Middle frontal gyrus (tissue), 1 donor: ENCODE measurements around the gene MASP1.
"Not testable (repeated sequence)": the region's sequence is repeated elsewhere in the genome, so short reads cannot be mapped to it uniquely, and the experiment has no call there.

Experiments
- DNase-seq: peaks from one replicate; pipeline ENCODE4 v3.0.0-alpha.2; 2015; ENCODE audit warnings: low spot score; ENCODE audit errors: extremely low spot score

The MASP1 gene

DNA sequence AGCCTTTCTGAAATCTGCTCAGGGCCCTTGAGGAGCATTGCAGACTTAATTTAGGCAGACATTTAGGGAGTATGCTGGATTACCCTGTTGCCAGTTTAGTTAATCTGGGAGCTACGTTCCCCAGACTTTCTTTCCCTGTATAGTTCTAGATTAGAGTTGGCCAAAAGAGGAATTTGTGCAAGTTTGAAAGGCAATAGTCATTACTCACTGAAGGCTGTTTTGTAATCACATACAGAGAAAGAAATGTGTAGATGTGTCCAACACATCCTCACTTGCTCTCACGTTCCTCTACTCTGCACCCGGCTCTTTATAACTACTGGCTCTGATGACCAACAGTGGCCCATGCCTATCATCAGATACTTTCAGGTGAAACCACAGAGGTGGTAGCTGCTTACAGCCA, 24.2 kb downstream of the MASP1 start:
- DNase-seq = no peak

DNA sequence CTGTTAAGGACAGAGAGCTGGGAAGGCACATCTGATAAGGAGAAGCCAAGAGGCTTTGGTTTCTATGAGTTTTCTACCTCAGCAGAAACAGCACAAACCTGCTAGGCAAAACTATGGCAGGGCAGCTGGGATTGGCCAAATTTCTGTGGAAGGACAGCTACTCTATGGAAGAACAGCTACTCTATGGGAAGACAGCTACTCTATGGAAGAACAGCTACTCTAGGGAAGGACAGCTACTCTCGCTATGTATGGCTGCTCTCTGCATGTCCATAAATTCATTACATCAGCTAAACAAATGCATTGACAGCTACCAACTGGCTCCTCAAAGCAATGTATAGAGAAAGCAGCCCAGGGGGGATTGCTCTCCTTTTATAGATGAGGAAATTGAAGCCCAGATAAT, 24.8 kb downstream of the MASP1 start:
- no peak for DNase-seq

- DNase-seq = no peak
These were observed 26.0 kb downstream of the MASP1 start for GRCh38 chr3:187265461-187265955.

- DNase-seq = no peak
These were observed 26.6 kb downstream of the MASP1 start for GRCh38 chr3:187264911-187265310.

DNA sequence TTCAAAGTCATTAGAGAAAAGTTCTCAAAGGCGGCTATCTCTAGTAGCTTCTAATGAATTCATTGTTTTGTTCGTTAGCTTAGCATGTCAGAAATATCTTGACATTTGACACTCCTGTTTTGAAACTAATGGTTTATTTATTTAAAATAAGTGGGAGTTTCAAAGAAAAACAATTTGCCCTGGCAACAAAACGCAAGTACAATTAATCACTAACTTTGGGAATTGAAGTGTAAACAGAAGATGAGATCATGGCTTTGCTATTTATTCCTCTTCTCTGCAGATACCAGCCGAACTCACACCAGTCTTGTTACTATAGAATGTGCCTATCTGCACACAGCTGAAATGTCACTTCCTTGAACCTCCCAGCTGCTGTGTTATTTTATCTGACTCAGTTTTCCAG, 27.5 kb downstream of the MASP1 start:
- no peak for DNase-seq

GRCh38 chr3:187263270-187263669, 28.3 kb downstream of the MASP1 start:
- DNase-seq = no peak

DNA sequence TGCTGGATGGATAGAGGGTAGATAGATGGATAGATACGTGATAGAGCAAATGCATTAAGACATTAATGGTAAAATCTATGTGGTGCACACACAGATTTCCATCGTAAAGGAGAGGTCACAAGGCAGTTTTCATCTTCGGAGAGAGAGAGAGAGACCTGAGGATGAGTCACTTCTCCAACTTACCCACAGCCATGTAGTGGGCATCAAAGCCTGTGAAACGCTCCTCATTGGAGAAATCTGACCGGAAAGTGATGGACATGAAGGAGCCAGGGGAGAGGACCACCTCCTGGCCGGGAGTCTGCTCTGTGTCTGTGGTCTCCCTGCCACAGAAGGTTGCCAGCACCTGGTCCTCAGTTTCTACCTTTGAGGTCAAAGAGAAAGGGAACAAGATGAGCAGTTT, 29.2 kb downstream of the MASP1 start:
- no peak for DNase-seq

DNA sequence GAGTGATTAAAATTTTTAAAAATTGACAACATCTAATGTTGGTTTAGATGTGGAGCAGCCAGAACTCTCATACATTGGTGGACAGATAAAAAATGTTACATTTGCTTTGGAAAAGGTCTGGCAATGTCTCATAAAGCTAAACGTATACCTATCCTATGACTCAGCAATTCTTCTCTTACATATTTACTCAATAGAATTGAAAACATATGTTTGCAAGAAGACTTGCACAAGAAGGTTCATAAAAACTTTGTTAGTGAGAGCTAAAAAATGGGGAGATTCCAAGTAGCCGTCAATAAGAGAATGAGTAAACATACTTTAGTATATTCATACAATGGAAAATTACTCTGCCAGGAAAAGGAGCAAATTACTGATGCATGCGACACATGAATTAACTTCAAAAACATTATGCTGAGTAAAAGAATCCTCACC, 30.0 kb downstream of the MASP1 start:
- no peak for DNase-seq

DNA sequence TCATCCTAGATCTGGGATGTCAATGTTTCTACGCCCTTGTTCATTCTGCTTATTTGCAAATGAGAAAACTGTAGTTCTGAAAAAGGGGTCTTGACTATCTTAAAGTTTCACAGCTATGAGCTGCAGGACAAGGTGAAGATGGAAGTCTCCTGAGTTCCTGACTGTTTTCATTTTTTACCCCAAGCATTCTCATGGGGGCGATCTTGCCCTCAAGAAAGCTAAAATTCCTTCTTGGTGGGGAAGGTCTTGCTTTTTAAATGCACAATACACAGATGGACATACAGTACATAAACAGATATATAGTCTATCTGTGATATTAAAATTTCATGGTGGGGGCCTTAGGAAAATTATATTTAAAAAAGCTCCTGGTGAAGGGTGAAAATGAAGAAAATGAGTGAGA, 32.4 kb downstream of the MASP1 start:
- no peak for DNase-seq

GRCh38 chr3:187257992-187258692, 33.4 kb downstream of the MASP1 start:
- DNase-seq = no peak

- no peak for DNase-seq
These were observed 34.1 kb downstream of the MASP1 start for GRCh38 chr3:187257471-187257870.

GRCh38 chr3:187256051-187256616, 35.4 kb downstream of the MASP1 start:
- DNase-seq = no peak

GRCh38 chr3:187255314-187255713, 36.2 kb downstream of the MASP1 start:
- DNase-seq = peak; percentile 6

DNA sequence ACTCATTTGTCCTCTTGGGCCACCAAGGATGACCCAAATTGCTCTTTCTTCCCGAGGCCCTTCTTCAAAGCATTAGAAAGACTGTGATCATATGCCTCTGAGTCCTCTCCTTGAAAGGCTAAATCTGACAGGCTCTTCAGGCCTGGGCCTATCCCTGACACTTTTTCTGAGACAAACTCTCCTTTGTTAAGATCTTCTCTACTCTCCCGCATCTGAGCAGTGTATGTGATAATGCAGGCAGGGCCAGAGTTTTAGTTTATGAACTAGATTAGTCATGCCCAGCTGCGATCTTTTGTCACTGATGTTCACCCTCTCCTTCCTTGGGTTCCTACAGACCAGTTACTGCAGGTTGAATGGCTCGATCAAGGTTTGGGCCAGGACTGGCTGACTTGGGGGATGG, 39.2 kb downstream of the MASP1 start:
- DNase-seq = no peak

- no peak for DNase-seq
These were observed 39.9 kb downstream of the MASP1 start for GRCh38 chr3:187251599-187251998.

GRCh38 chr3:187247398-187247797, 44.1 kb downstream of the MASP1 start:
- DNase-seq = no peak

GRCh38 chr3:187243933-187244524, 47.5 kb downstream of the MASP1 start:
- no peak for DNase-seq

DNA sequence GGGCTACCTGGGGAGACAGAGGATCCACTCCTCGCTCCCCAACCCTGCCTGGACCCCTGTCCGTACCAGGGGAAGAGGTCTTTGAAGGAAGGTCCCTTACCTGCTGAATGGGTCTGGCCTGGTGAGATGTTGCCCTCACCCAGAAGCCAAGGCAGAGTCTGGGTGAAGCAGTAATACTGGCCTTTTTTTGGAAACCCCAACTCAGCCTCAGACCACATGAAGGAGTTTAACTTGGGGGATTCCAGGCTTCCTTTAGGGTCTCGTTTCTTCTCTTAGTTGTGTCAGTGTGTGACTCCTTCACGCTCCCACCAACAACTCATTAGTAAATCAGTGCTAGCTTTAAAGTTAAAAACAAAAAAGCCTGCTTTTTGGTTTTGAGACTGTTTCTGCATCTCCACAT, 48.6 kb downstream of the MASP1 start:
- no peak for DNase-seq

DNA sequence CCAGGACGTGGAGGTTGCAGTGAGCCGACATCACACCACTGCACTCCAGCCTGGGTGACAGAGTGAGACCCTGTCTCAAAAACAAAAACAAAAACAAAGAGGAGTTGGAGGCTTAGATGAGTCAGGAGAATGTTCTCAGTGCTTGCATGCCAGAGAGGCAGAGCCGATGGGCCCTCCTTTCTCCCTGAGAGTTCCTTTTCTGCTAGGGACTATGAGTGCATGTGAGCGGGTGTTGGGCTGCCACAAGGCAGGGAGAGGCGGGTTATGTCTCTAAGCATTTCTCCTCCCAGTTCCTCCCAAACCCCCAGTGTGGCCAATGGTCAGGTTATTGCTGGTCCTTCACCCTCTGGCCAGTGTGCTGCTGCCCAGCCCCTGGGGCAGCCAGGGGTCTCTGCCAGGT, 49.1 kb downstream of the MASP1 start:
- DNase-seq = no peak

DNA sequence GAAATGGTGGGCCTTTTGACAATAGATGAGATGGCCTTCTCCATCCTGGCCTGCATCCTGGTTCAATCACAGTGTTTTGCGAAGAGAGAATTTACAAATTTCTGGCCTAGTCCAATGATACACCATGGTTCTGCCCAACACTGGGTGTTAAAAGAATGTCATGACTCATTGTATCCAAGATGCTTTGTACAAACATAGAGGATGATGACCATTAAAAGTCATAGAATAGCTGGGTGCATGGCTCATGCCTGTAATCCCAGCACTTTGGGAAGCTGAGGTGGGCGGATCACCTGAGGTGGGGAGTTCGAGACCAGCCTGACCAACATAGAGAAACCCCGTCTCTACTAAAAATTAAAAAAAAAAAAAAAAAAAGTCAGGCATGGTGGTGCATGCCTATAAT, 52.7 kb downstream of the MASP1 start:
- not testable (repeated sequence) for DNase-seq

- DNase-seq = no peak
These were observed 53.3 kb downstream of the MASP1 start for GRCh38 chr3:187238239-187238638.

GRCh38 chr3:187237741-187238140, 53.8 kb downstream of the MASP1 start:
- DNase-seq = no peak

DNA sequence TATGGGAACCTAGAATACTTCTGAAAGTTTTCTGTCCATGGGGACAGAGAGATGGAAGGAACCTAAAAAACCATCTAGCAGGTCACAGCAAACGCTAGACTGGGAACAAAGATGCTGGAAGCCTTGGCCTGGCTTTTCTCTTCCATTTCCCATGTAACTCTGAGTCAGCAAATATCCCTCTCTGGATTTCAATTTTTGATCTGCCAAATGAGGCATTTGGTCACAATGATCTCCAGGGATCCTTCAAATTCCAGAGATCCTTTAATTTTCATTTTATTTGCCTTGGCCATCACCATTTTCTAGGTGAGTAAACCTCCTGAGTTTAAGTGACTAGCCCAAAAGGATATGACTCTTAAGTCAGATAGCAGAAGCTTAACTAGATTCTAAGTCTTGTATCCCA, 54.6 kb downstream of the MASP1 start:
- no peak for DNase-seq
